ENCODE results near the gene PLOD1.

DNA sequence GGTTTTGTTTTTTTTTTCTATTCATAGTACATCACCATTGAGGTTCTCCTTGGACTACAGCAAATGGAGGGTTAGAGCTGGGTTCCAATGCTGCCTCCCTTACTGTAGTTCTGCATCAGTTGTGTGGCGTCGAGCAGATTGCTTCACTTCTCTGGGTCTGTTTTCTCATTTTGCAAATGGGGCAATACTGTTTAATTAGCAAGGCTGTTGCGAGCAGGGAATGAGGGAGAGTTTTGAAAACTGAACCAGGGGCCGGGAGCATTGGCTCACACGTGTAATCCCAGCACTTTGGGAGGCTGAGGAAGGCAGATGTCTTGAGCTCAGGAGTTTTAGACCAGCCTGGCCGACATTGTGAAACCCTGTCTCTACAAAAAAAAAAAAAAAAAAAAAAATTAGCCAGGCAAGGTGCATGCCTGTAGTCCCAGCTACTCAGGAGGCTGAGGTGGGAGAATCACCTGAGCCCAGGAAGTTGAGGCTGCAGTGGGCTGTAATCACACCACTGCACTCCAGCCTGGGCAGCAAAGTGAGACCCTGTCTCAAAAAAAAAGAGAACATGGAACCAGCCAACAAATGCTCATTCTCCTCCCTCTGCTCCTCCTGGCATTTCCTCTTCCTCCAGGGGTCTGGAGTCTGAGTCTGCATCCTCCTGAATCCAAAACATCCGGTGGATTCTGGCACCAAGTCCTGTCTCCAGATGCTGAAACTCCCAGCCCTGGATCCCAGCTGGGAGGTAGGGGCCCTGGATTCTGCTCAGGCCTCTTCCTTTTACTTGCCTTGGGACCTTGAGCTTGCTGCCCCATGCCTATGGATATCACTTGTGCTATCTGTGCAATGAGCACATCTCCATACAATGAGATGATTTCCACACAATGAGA lies 3.7 kb upstream of the PLOD1 start:
- TF ChIP-seq CTCF (conservative IDR thresholded peaks at IDR 0.05) (no peak), EZH2 (IDR thresholded peaks at IDR 0.05; ENCODE audit: low read depth) (no peak)
